K562 (cell line): ENCODE measurements around the gene OR52E2. TPM values are rescaled to one million over a fixed set of nuclear protein-coding genes. Genes with fewer than 3 reads are reported as not detected.
A peak's percentile ranks its signal among the peaks of the same experiment; 100 is the strongest.

ENCODE experiments used
- ATAC-seq: fragments of 200-7000 bp; cut with Tn5 transposase; 3 replicates; pipeline ENCODE4 v1.9.1; 2020; ENCODE audit warnings: moderate library complexity
- BruUV-seq: library from RNA; stranded (reverse); fragments of 400-500 nt; replicated peaks from 2 replicates; lab custom pipeline; 2021; lab: Mats Ljungman, UMichigan
- CTCF ChIA-PET: fragments of 300-600 bp; formaldehyde crosslinking; extraction: SDS; loops from one replicate; lab custom pipeline; 2021; ENCODE audit warnings: low intra/inter-chr PET ratio; lab: Yijun Ruan, JAX
- POLR2A ChIA-PET: fragments of 300-600, 350-650 bp; sonication (Branson Sonifier 250); formaldehyde crosslinking; extraction: SDS; loops from one replicate; lab custom pipeline; 2021; ENCODE audit warnings: antibody characterized with exemption, inconsistent platforms; lab: Yijun Ruan, JAX
- DNase-seq, 4 experiments: peaks; one replicate each; pipeline versions ENCODE4 v3.0.0 to v3.0.0-alpha.2; 2011 to 2018; ENCODE audit warnings: low spot score in 3 of 4, mixed read lengths in 3 of 4; ENCODE audit errors: extremely low read depth in 1 of 4
- FAIRE-seq: peaks from 2 replicates; lab custom pipeline; 2011; peaks lifted over from hg19 to GRCh38; lab: Jason Lieb, UNC
- H2AFZ ChIP-seq: 2 replicates; pipeline ENCODE4 v1.6.0; 2011; ENCODE audit warnings: low read depth, low read length, control low read depth, inconsistent platforms
- H3K27ac ChIP-seq: fragments of 200-600 bp; 3 replicates; pipeline ENCODE4 v1.8.0; 2011; ENCODE audit warnings: low read depth, mild to moderate bottlenecking, control low read depth, inconsistent platforms, low read length, moderate library complexity, mixed read lengths; ENCODE audit errors: extremely low read depth
- H3K27me3 ChIP-seq, 2 experiments: fragments of 300-600 bp in 1 of 2; 2 replicates in 1 of 2; 3 replicates in 1 of 2; pipeline versions ENCODE4 v1.6.0 to v1.8.0; 2011; ENCODE audit warnings: inconsistent platforms in 2 of 2, low read length in 2 of 2, mild to moderate bottlenecking in 1 of 2, mixed read lengths in 1 of 2, moderate library complexity in 1 of 2; ENCODE audit not compliant: control insufficient read depth in 2 of 2, insufficient read depth in 2 of 2
- H3K36me3 ChIP-seq: fragments of 300-600 bp; 3 replicates; pipeline ENCODE4 v1.8.0; 2011; ENCODE audit warnings: mild to moderate bottlenecking, low read length, inconsistent platforms; ENCODE audit not compliant: control insufficient read depth, insufficient read depth
- H3K4me1 ChIP-seq, 2 experiments: fragments of 200-600 bp in 1 of 2; replicated peaks in 1 of 2; 2 replicates in 1 of 2; 3 replicates in 1 of 2; pipeline versions ENCODE4 v1.5.1 to v1.8.0; 2011; ENCODE audit warnings: inconsistent platforms in 2 of 2, low read length in 2 of 2, mild to moderate bottlenecking in 1 of 2, mixed read lengths in 1 of 2, moderate library complexity in 1 of 2; ENCODE audit not compliant: control insufficient read depth in 2 of 2, insufficient read depth in 2 of 2
- H3K4me2 ChIP-seq: 2 replicates; pipeline ENCODE4 v1.6.1; 2011; ENCODE audit warnings: low read length, control low read depth, inconsistent platforms, mixed read lengths; ENCODE audit not compliant: insufficient read depth
- H3K4me3 ChIP-seq: fragments of 200-600 bp; sonication (generic), shearing (Covaris generic); 2 replicates; pipeline ENCODE4 v1.5.1; 2016; ENCODE audit warnings: control low read depth, inconsistent platforms
- H3K79me2 ChIP-seq: fragments of 200-600 bp; 3 replicates; pipeline ENCODE4 v1.8.0; 2011; ENCODE audit warnings: low read length, inconsistent platforms; ENCODE audit not compliant: control insufficient read depth, insufficient read depth
- H3K9ac ChIP-seq, 2 experiments: 2 replicates each; pipeline versions ENCODE4 v1.6.0 to v1.6.1; 2011; ENCODE audit warnings: low read depth in 2 of 2, low read length in 2 of 2, control low read depth in 1 of 2, inconsistent platforms in 1 of 2, mild to moderate bottlenecking in 1 of 2, mixed read lengths in 1 of 2; ENCODE audit not compliant: insufficient read depth in 1 of 2
- H3K9me1 ChIP-seq: one replicate; pipeline ENCODE4 v1.6.0; 2011; ENCODE audit warnings: inconsistent platforms, mild to moderate bottlenecking, low read length, moderate library complexity; ENCODE audit not compliant: control insufficient read depth, insufficient read depth
- H3K9me3 ChIP-seq: replicated peaks from 2 replicates; pipeline ENCODE4 v1.5.1; 2011; ENCODE audit warnings: low read depth, low read length, inconsistent platforms; ENCODE audit not compliant: control insufficient read depth, insufficient read depth
- H4K20me1 ChIP-seq: replicated peaks from 2 replicates; pipeline ENCODE4 v1.6.1; 2011; ENCODE audit warnings: low read length, inconsistent platforms, mixed read lengths; ENCODE audit not compliant: control insufficient read depth, insufficient read depth
- ARNT ChIP-seq, 2 experiments: fragments of 450-650 bp; IDR thresholded peaks; 2 replicates each; pipeline ENCODE4 v1.6.1; 2016; ENCODE audit warnings: mild to moderate bottlenecking in 1 of 2
- EHMT2 ChIP-seq: fragments of 450-650 bp; IDR thresholded peaks from 2 replicates; pipeline ENCODE4 v1.6.1; 2018; ENCODE audit warnings: antibody characterized with exemption
- ELK1 ChIP-seq: sonication (generic); formaldehyde crosslinking; IDR thresholded peaks from 2 replicates; pipeline ENCODE4 v1.8.1; 2022; ENCODE audit warnings: missing genetic modification reagents
- MBD2 ChIP-seq: sonication (generic); IDR thresholded peaks from 2 replicates; pipeline ENCODE4 v1.6.1; 2016; ENCODE audit warnings: low read depth, borderline replicate concordance
- MIER1 ChIP-seq: fragments of 450-650 bp; IDR thresholded peaks from 2 replicates; pipeline ENCODE4 v1.6.1; 2016; ENCODE audit warnings: antibody characterized with exemption, mild to moderate bottlenecking, low read depth
- SMARCA5 ChIP-seq: fragments of 450-650 bp; IDR thresholded peaks from 2 replicates; pipeline ENCODE4 v1.6.1; 2016
- ZNF134 ChIP-seq: fragments of 250-450 bp; sonication (Bioruptor Pico); conservative IDR thresholded peaks from 2 replicates; pipeline ENCODE4 v1.4.0; 2020
- ZNF318 ChIP-seq, 2 experiments: fragments of 450-650 bp; IDR thresholded peaks; 2 replicates each; pipeline ENCODE4 v1.6.1; 2016; ENCODE audit warnings: mild to moderate bottlenecking in 2 of 2, borderline replicate concordance in 1 of 2, low read depth in 1 of 2, moderate library complexity in 1 of 2
- ZNF696 ChIP-seq: fragments of 250-450 bp; sonication (Bioruptor Pico); conservative IDR thresholded peaks from 2 replicates; pipeline ENCODE4 v1.4.0; 2020; ENCODE audit warnings: mild to moderate bottlenecking, moderate library complexity
- WGBS: fragments of 100-300 bp; shearing (Covaris generic); methylation state at CpG from one replicate; pipeline ENCODE4 v1.1.6; 2016; ENCODE audit warnings: low coverage, mixed read lengths; ENCODE audit not compliant: insufficient coverage; ENCODE audit errors: missing lambda C conversion rate; 5-methylcytosine and 5-hydroxymethylcytosine counted together
- in situ Hi-C: fragments of 300-500 bp; cut with MboI; formaldehyde crosslinking; loops from 4 replicates; pipeline ENCODE4 v1.15.0; 2018; ENCODE audit warnings: inconsistent platforms, mixed read lengths
- intact Hi-C: fragments of 100-400 bp; cut with micrococcal nuclease; formaldehyde crosslinking; loops from 2 replicates; pipeline ENCODE4 v1.14.2; 2022
- polyA plus RNA-seq, 8 experiments: library from polyadenylated mRNA; depleted of rRNA in 4 of 8; stranded (reverse) in 5 of 8; unstranded in 3 of 8; fragments of >200 nt; fragmentation: Nextera tagmentation in 2 of 8; fragmentation: Illumina TruSeq in 1 of 8; extraction: Ambion mirVana in 2 of 8; extraction: Trizol in 1 of 8; gene quantifications; 2 replicates each; pipeline versions ENCODE4 v1.2.1 to v1.2.3, GENCODE V29; 2011 to 2014; ENCODE audit warnings: inconsistent platforms in 1 of 8, missing spikeins in 1 of 8
- total RNA-seq, 7 experiments: library from RNA; depleted of rRNA in 6 of 7; stranded (reverse); fragments of >200 nt in 6 of 7; fragmentation: Illumina TruSeq in 2 of 7; extraction: Trizol in 2 of 7; gene quantifications; 2 replicates each; pipeline versions ENCODE4 v1.2.1 to v1.2.3, GENCODE V29; 2011 to 2021; ENCODE audit warnings: low replicate concordance in 1 of 7

Gene OR52E2
- total and polyA plus RNA-seq, 9 of the 15 experiments (the other 6 are each of a cell fraction or from before 2014, with no cell fraction given) = not detected

DNA sequence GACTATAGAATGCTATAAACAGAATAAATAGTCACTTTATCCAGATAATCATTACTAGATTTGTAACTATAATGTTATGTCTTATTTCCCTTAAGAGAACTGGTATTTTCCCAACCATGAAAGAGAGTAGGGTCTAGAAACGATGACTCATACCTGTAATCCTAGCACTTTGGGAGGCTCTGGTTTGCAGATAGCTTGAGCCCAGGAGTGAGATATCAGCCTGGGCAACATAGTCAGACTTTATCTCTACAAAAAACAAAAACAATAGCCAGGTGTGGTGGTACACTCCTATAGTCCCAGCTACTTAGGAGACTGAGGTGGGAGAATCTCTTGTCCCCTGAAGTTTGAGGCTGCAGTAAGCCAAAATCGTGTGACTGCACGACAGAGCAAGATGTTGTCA lies 47.9 kb upstream of the OR52E2 start:
- peaks cover 0 to 9% of the 10 kb centered on the region in 2 experiments; a peak in 2 of 5 replicates for H3K27me3 ChIP-seq
- POLR2A ChIA-PET = interaction anchor here (0.6 kb wide), 1 partner anchor 90 kb away, joined by 3 read pairs; no protein-coding TSS in a partner anchor
- no TSS peak for BruUV-seq
- TF ChIP-seq ZNF318 (IDR thresholded peaks at IDR 0.05; ENCODE audit: borderline replicate concordance in 1 of 2, low read depth in 1 of 2) (no peak), ZNF696 (no peak), SMARCA5 (no peak), MBD2 (no peak), MIER1 (no peak), ARNT (IDR thresholded peaks at IDR 0.05) (0 out of 4 replicates have a peak, but pooled peaks of 1 of the 2 experiments have one; percentile 19), ELK1 (CRISPR knock-in tag) (no peak), ZNF134 (CRISPR knock-in tag) (no peak), EHMT2 (0 out of 2 replicates have a peak, but pooled peaks have one; percentile 37)

More for the DNA sequence above, 47.9 kb upstream of the OR52E2 start:
- Histone ChIP-seq H3K4me1 (peaks cover 2 to 3% of the 10 kb centered on the region in 2 experiments; a peak in 2 of 5 replicates), H2AFZ (no peak overlapping the region), H4K20me1 (no peaks in the 10 kb centered on the region), H3K9ac (0 out of 4 replicates have a peak overlapping the region, but pooled peaks of 1 of the 2 experiments have one; percentile 8), H3K4me3 (no peak overlapping the region), H3K36me3 (no peaks in the 10 kb centered on the region), H3K9me3 (no peaks in the 10 kb centered on the region), H3K4me2 (no peak overlapping the region), H3K79me2 (no peaks in the 10 kb centered on the region), H3K27ac (no peak overlapping the region), H3K9me1 (no peaks in the 10 kb centered on the region)
- 0% methylated on average over 1 of the region's 3 CpGs for WGBS
- CTCF ChIA-PET = no interaction called here
- peak; percentile 55 for FAIRE-seq
- intact Hi-C loops (no loop called here), in situ Hi-C loops (no loop called here)
- ATAC-seq = peak; percentile 78
- DNase-seq = peak in 2 of 4 experiments; percentile 29 to 68
